Measurements from ENCODE around the gene PRM3. TPM values are rescaled to one million over a fixed set of nuclear protein-coding genes. Genes with fewer than 3 reads are reported as not detected.

PRM3 gene
- total and polyA plus RNA-seq, 8 donors: not detected

DNA sequence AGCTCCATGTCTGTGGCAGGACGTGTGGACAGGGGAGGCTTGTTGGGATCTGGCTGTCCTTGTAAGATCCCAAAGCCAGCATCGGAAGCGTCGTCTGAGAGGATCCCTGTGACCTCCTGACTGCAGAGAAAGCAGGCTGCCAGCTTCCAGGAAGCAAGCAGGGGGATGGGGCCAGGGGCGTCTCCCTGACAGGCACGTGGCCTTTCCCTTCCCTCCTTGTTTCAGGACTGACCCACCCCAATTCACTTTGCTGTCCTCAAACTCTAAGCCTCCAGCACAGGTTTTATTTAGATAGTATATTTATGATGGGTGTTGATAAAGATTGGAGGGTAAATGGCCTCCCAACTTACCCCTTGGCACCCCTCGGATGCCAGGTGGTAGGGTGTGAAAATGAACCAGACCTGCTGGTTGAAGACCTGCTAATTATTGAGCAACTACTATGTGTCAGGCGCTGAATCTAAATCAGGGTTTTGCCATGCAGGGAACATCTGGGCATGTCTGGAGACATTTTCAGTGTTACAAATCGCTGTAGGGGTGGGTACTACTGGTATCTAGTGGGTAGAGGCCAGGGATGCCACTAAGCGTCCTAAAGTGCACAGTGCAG, 42.0 kb downstream of the PRM3 start:
- no peaks in the 10 kb centered on the region for H3K9me3 ChIP-seq
- H3K27me3 ChIP-seq: no peaks in the 10 kb centered on the region
- TF ChIP-seq CTCF (IDR thresholded peaks at IDR 0.05): no peak
- no peak overlapping the region for H3K4me3 ChIP-seq
- intact Hi-C loops (cut with DNase I): no loop called here
- ATAC-seq (no peak), DNase-seq (no peak), FAIRE-seq (no peak)
- 82 to 88% methylated on average over 10 of the region's 10 CpGs for WGBS, 2 donors
- no peak overlapping the region for H3K27ac ChIP-seq
- peaks cover 0 to 3% (median 0%) of the 10 kb centered on the region in 3 donors for H3K4me1 ChIP-seq
- H3K36me3 ChIP-seq: no peaks in the 10 kb centered on the region

DNA sequence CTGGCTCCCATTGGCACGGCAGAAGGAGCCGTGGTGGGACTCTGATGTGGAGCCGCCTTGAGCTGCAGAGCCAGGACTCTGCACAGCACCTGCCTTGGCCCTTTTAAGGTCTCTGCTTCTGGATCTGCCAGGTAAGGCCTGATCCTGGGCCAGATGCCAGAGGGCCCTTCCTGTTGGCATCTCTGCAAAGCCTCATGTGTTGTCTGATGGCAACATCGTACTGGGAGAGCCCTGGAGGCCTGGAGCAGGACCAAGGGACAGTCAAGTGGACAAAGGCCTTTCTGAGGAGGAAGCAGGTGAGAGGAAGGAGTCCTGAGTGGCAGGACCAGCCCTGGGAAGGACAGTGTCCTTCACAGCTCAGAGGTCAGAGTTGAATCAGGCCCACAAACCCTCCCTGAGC, 43.5 kb downstream of the PRM3 start:
- no peaks in the 10 kb centered on the region for H3K9me3 ChIP-seq
- intact Hi-C loops (cut with DNase I): no loop called here
- H3K4me1 ChIP-seq: no peaks in the 10 kb centered on the region
- H3K27ac ChIP-seq: peak overlapping the region in 1 of 4 donors; percentile 33
- WGBS, 2 donors: 68 to 71% methylated on average over 4 of the region's 4 CpGs
- FAIRE-seq (no peak), ATAC-seq (peak in 3 of 4 donors; percentile 39 to 68 (median 40)), DNase-seq (peak in 2 of 6 donors; percentile 47 to 57)
- no peak for TF ChIP-seq CTCF (IDR thresholded peaks at IDR 0.05)
- no peaks in the 10 kb centered on the region for H3K36me3 ChIP-seq
- no peak overlapping the region for H3K4me3 ChIP-seq
- no peaks in the 10 kb centered on the region for H3K27me3 ChIP-seq

- no peak overlapping the region for H3K27ac ChIP-seq
- WGBS, 2 donors: 66 to 69% methylated on average over 5 of the region's 5 CpGs
- intact Hi-C loops (cut with DNase I): no loop called here
Observed at GRCh38 chr16:11229432-11229831, 44.0 kb downstream of the PRM3 start.

DNA sequence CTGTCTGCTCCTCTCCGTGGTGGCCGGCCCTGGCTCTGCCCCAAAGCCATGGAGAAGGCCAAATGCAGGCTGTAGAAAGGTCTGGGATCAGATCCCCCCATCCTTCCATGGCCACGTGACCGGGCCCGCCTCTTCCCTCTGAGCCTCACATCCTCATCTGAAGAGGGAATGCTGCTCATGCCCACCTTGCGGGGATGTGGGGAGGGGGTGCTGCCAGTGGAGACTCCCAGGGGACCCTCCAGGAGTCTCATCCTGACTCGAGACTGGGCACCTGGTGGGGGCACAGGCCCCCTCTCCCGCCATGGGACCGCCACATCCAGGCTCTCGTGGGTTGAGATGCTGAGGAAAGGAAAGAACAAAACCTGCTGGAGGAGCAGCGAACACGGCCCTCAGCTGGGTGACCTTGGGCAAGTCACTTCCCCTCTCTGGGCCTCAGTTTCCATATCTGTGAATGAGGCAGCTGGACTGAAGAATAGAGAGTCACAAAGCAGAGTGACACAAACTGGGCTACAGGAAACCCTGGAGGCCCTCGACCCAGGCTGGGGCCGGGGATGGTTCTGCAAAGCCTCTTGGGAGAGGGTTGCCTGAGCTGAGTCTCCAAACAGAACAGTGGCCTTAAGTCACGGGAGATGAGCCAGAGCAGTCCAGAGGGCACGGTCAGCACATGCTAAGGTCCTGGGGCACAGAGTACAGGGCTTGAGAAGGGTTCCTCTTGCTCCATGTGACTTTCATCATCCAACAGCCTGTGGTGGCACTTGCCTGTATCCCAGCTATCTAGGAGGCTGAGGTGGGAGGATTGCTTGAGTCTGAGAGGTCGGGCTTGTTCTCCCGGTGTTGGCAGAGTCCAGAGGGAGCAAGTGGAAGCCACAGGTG, 47.5 kb downstream of the PRM3 start:
- FAIRE-seq: no peak
- no peak overlapping the region for H3K27ac ChIP-seq
- TF ChIP-seq CTCF (IDR thresholded peaks at IDR 0.05): no peak
- intact Hi-C loops (cut with DNase I): no loop called here
- DNase-seq: no peak
- 69 to 77% methylated on average over 18 of the region's 18 CpGs for WGBS, 2 donors
- no peaks in the 10 kb centered on the region for H3K4me1 ChIP-seq
- H3K36me3 ChIP-seq: no peaks in the 10 kb centered on the region
- H3K4me3 ChIP-seq: no peak overlapping the region
- no peak for ATAC-seq
- no peaks in the 10 kb centered on the region for H3K27me3 ChIP-seq
- H3K9me3 ChIP-seq: no peaks in the 10 kb centered on the region

More at GRCh38 chr16:11229432-11229831, 44.0 kb downstream of the PRM3 start:
- H3K9me3 ChIP-seq: no peaks in the 10 kb centered on the region
- no peak for ATAC-seq
- H3K36me3 ChIP-seq: no peaks in the 10 kb centered on the region
- H3K4me3 ChIP-seq: no peak overlapping the region
- TF ChIP-seq CTCF (IDR thresholded peaks at IDR 0.05): no peak
- FAIRE-seq: no peak
- H3K27me3 ChIP-seq: no peaks in the 10 kb centered on the region
- no peaks in the 10 kb centered on the region for H3K4me1 ChIP-seq
- no peak for DNase-seq

Measured in pancreas (tissue), 10 donors.